Measurements from ENCODE around the gene FBXL16.

GRCh38 chr16:741986-742629 lies 36.5 kb upstream of the FBXL16 start:
- no peak for TF ChIP-seq CTCF (IDR thresholded peaks at IDR 0.05)
- no peak for TF ChIP-seq POLR2A (IDR thresholded peaks at IDR 0.05)

All from esophagus squamous epithelium (tissue), 4 donors.